Measurements from ENCODE around the gene ATP6V1F. TPM values are rescaled to one million over a fixed set of nuclear protein-coding genes. Genes with fewer than 3 reads are reported as not detected.

Gene ATP6V1F
- total RNA-seq, 2 experiments from 2014 or later: 127 to 158 TPM

DNA sequence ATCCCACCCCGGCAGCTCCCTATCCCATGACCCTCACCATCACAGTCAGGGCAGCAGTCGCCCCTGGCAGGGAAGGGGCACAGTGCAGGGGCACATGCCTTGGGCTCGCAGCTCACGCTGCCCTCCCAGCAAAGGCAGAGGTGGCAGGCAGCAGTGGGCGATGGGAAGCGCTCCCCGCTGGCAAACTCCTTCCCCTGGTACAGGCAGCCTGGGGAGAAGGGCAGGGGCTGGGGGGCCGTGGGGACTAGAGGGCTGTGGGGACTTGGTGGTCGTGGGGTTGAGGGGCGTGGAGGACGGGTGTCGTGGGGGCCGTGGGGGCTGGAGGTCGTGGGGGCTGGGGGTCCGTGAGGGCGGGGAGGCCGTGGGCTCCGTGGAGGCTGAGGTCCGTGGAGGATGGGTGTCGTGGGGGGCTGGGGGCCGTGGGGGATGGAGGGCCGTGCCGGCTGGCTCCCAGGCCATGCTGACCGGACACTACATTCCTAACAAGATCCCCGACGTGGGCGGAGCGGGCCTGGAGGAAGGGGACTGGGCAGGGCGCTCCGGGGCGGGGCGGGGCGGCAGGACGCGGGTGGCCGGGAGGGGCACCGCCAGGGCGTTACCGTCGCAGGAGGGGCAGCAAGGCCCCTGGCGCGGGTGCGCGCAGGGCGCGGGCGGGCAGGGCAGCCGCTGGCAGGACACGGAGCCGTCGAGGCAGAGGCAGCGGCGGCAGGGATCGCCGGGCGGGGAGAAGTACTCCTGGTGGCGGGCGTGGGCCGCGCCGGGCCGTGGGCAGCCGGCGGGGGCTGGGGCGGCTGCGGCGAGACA is 27.9 kb downstream of the ATP6V1F start:
- ATAC-seq (peak; percentile 17), DNase-seq (no peak)
- peaks cover 16% of the 10 kb centered on the region for H3K27me3 Mint-ChIP-seq
- no peaks in the 10 kb centered on the region for H3K4me1 Mint-ChIP-seq
- H3K4me3 Mint-ChIP-seq: no peak overlapping the region
- H3K27ac Mint-ChIP-seq: no peak overlapping the region
- CTCF ChIA-PET: no interaction called here
- no peaks in the 10 kb centered on the region for H3K36me3 Mint-ChIP-seq
- H3K9me3 Mint-ChIP-seq (ENCODE audit: low read depth): no peaks in the 10 kb centered on the region

DNA sequence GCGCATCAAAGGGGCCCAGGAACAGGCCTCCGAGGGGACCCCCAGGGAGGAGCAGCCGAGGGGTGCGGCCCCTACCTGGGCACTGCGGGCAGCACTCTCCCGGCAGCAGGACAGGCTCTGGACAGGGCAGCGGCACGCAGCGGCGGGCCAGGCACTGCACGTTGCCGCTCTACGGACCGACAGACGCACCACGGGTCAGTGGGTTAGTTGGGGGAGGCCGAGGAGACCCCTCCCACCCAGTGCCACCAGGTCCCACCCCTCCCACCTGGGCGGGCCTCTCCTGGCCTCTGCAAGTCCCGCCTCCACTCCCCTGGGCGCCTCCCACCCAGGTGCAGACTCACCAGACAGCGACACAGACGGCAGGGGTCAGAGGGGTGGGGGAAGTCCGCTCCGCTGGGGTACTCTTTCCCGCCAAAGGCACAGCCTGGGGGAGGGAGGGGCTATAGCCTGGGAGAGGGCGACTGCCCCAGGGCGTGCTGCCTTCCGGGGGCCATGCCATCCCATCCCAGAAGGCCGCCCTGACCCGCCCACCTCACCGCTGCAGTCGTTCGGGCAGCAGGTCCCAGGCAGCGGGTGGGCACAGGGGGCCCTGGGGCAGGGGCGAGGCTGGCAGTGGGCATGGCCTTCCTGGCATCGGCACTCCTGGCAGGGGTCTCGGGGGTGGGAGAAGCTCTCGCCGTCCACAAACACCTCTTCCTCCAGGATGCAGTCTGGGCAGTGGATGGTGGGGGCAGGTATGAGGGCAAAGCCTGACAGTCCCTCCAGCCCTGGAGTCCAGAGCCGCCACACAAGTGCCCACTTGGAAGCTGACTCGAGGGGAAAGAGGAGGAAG is 28.7 kb downstream of the ATP6V1F start:
- Mint-ChIP-seq H3K27me3 (peaks cover 16% of the 10 kb centered on the region), H3K36me3 (no peaks in the 10 kb centered on the region), H3K4me3 (no peak overlapping the region), H3K4me1 (no peaks in the 10 kb centered on the region), H3K27ac (no peak overlapping the region), H3K9me3 (ENCODE audit: low read depth) (no peaks in the 10 kb centered on the region)
- ATAC-seq (peak; percentile 11), DNase-seq (no peak)
- CTCF ChIA-PET: no interaction called here

DNA sequence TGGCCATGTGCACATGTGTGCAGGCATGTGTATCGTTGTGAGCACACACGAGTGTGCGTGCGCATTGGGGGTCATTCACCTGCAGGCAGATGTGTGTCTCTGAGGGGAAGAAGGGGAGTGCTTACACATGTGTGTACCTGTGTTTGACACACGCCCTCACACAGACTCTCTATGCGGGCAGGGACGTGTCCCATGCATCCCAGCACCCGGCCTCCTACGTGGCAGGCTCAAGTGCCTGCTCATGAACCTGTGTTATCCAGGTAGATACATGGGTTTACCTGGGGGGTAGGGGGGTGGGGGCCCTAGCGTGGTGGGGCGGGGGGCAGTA is 29.2 kb downstream of the ATP6V1F start:
- DNase-seq (no peak), ATAC-seq (no peak)
- no peaks in the 10 kb centered on the region for H3K4me1 Mint-ChIP-seq
- H3K27ac Mint-ChIP-seq: no peak overlapping the region
- no peak overlapping the region for H3K4me3 Mint-ChIP-seq
- peaks cover 16% of the 10 kb centered on the region for H3K27me3 Mint-ChIP-seq
- CTCF ChIA-PET: no interaction called here
- H3K36me3 Mint-ChIP-seq: no peaks in the 10 kb centered on the region
- no peaks in the 10 kb centered on the region for H3K9me3 Mint-ChIP-seq (ENCODE audit: low read depth)

DNA sequence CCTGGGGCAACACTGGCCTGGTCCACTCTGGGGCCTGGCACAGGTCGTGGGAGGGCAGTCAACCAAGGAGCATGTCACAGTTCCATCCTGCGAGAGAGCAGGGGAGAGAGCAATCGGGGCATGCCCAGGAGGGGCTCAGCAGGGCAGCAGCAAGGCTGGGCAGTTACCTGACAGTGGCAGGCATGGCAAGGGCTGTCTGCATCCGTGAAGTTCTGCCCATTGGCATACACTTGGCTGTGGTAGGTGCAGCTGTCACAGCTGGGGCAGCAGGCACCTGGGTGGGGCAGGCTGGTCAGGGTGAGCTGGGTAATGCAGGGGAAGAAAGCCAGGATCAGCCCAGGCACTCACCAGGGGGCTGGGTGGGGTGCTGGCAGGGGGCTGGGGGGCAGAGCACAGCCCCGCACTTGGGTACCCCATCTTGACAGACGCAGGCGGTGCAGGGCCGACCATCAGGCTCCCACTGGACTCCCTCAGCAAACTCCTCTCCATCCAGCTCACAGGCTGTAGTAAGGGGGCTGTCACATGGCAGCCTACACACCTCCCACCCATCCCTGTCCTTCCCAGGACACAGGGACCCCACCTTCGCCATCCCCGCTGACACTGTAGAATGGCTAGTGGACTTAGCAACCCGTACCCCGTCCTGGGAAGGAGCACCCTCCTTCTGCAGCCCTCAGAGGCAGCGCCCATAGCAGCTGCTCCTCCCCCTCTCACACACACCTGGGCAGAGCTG is 30.0 kb downstream of the ATP6V1F start:
- CTCF ChIA-PET: interaction anchor here (1.2 kb wide), 1 partner anchor 22 kb away, joined by 3 read pairs; no protein-coding TSS in a partner anchor
- no peak overlapping the region for H3K4me3 Mint-ChIP-seq
- peaks cover 1% of the 10 kb centered on the region for H3K4me1 Mint-ChIP-seq
- DNase-seq (no peak), ATAC-seq (no peak)
- H3K36me3 Mint-ChIP-seq: no peaks in the 10 kb centered on the region
- H3K27me3 Mint-ChIP-seq: peaks cover 19% of the 10 kb centered on the region
- H3K27ac Mint-ChIP-seq: no peak overlapping the region
- no peaks in the 10 kb centered on the region for H3K9me3 Mint-ChIP-seq (ENCODE audit: low read depth)

DNA sequence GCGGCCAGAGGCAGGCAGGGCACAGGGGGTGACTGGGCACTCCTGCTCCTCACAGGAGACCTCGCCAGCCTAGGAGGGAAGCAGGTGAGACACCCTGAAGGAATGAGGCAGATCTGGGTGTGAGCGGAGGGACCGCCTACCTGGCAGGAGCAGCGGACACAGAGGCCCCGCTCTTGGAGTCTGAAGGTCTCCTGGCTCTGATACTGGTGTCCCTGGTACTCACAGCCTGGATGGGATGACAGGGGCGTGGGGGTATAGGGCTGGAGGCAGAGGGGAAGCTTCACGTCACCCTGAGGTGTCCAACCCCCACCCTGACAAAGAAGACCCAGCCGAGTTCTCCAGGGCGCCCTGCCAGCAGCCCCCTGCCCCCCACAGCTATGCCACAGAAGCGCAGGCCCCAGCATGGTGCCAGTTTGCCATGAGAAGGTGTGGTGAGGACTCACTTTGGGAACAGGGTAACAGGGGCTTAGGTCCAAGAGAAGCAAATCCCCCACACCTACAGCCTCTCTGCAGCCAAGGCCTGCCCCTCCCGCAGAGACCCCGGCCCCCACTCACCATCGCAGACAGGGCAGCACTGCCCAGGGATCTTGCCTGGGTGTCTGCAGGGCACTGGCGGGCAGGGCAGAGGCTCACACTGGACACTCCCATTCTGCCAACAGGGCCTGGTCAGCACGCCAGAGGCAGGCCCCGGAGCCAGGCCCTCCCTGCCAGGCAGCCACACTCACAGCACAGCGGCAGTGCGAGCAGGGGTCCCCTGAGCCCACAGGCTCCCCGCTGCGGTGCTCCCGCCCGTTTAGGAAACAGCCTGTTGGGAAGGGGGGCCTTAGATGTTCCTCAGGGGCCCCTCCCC is 30.8 kb downstream of the ATP6V1F start:
- ATAC-seq: no peak
- Mint-ChIP-seq H3K9me3 (ENCODE audit: low read depth) (peaks cover 1% of the 10 kb centered on the region), H3K36me3 (peaks cover under 1% of the 10 kb centered on the region), H3K4me3 (no peak overlapping the region), H3K27me3 (peaks cover 22% of the 10 kb centered on the region), H3K4me1 (peaks cover 3% of the 10 kb centered on the region), H3K27ac (no peak overlapping the region)
- DNase-seq: no peak
- CTCF ChIA-PET: interaction anchor here (1.2 kb wide), 1 partner anchor 23 kb away, joined by 3 read pairs; no protein-coding TSS in a partner anchor

DNA sequence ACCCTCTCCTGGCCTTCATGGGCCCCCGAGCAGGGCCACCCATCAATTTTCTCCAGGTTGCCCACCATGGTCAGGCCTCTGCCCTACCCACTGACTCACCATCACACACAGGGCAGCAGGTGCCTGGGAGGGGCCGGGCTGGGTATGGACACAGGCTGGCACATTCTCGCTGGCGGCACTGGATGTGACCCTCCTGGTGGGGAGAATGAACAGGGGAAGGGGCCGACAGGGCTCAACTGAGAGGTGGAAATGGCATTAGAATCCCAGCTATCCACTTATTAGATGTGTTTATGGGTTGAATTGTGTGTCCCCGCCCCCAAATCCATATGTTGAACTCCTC is 31.4 kb downstream of the ATP6V1F start:
- DNase-seq: no peak
- no peak for ATAC-seq
- Mint-ChIP-seq H3K4me3 (no peak overlapping the region), H3K27ac (no peak overlapping the region), H3K4me1 (peaks cover 3% of the 10 kb centered on the region), H3K27me3 (peaks cover 24% of the 10 kb centered on the region), H3K36me3 (peaks cover 2% of the 10 kb centered on the region), H3K9me3 (ENCODE audit: low read depth) (peaks cover 2% of the 10 kb centered on the region)
- CTCF ChIA-PET: no interaction called here

DNA sequence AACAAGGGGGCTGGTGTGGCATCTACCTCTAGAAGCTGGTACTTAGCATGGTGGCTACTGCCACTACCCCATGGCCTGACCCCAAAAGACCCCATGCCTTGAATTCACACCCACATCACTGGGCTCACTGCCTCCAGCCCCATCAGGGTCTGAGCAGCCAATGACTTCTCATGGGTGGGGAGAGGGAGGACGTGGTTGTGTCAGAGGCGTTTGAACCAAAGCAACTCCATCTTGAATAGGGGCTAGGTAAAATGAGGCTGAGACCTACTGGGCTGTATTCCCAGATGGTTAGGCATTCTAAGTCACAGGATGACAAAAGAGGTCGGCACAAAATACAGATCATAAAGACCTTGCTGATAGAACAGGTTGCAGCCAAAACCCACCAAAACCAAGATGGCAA is 32.7 kb downstream of the ATP6V1F start:
- H3K27ac Mint-ChIP-seq: no peak overlapping the region
- no peak for ATAC-seq
- peaks cover 14% of the 10 kb centered on the region for H3K27me3 Mint-ChIP-seq
- no peak overlapping the region for H3K4me3 Mint-ChIP-seq
- peaks cover 2% of the 10 kb centered on the region for H3K36me3 Mint-ChIP-seq
- peaks cover 3% of the 10 kb centered on the region for H3K4me1 Mint-ChIP-seq
- H3K9me3 Mint-ChIP-seq (ENCODE audit: low read depth): peaks cover 3% of the 10 kb centered on the region
- CTCF ChIA-PET: no interaction called here
- no peak for DNase-seq

DNA sequence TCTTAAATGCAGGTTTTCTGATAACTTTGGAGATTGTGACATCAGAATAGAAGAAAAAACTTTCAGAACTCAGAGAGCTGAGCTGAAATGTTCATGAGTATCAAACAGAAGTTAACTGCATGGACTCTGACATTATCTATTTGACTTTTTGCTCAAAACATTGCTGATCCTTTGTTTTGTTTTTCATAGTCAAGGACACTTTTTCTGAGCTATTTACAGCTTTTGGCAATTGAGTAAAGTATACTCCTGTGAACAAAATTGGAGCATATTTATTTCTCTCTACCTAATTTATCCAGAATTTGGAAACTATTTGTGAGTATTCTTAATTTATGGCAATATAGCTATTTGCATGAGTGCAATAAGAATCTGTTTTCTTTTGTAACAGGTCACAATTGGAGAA is 36.7 kb downstream of the ATP6V1F start:
- DNase-seq: no peak
- Mint-ChIP-seq H3K27ac (no peak overlapping the region), H3K9me3 (ENCODE audit: low read depth) (peaks cover 5% of the 10 kb centered on the region), H3K36me3 (peaks cover 2% of the 10 kb centered on the region), H3K4me3 (no peak overlapping the region), H3K27me3 (peaks cover 22% of the 10 kb centered on the region), H3K4me1 (peaks cover 3% of the 10 kb centered on the region)
- no peak for ATAC-seq
- CTCF ChIA-PET: interaction anchor here (0.6 to 2.0 kb wide), 3 partner anchors 16 to 192 kb away, joined by 3 to 12 read pairs (median 4); no protein-coding TSS in a partner anchor

DNA sequence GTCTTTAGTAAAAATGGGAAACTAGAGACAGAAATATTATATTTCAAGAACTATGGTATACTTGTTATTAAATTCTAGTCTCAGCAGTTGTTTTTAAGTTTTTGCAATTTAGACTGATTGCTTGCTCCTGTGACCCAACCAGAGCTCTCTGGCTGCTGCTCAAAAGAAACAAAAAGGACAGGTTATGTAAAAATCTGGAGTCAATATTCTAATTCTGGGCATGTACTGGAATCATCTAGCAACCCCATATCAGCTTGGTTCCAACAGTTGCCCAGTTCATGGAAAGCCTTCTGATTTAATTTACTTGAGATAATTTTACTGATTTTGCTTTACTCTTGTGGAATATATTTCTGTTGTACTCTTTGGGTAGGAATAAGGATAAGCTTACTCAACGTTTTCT is 37.6 kb downstream of the ATP6V1F start:
- peaks cover 22% of the 10 kb centered on the region for H3K27me3 Mint-ChIP-seq
- CTCF ChIA-PET: interaction anchor here (1.6 to 2.0 kb wide), 2 partner anchors 17 to 191 kb away, joined by 4 to 12 read pairs; no protein-coding TSS in a partner anchor
- no peak overlapping the region for H3K4me3 Mint-ChIP-seq
- peaks cover 2% of the 10 kb centered on the region for H3K36me3 Mint-ChIP-seq
- DNase-seq (no peak), ATAC-seq (no peak)
- no peak overlapping the region for H3K27ac Mint-ChIP-seq
- H3K4me1 Mint-ChIP-seq: peaks cover 3% of the 10 kb centered on the region
- peaks cover 5% of the 10 kb centered on the region for H3K9me3 Mint-ChIP-seq (ENCODE audit: low read depth)

DNA sequence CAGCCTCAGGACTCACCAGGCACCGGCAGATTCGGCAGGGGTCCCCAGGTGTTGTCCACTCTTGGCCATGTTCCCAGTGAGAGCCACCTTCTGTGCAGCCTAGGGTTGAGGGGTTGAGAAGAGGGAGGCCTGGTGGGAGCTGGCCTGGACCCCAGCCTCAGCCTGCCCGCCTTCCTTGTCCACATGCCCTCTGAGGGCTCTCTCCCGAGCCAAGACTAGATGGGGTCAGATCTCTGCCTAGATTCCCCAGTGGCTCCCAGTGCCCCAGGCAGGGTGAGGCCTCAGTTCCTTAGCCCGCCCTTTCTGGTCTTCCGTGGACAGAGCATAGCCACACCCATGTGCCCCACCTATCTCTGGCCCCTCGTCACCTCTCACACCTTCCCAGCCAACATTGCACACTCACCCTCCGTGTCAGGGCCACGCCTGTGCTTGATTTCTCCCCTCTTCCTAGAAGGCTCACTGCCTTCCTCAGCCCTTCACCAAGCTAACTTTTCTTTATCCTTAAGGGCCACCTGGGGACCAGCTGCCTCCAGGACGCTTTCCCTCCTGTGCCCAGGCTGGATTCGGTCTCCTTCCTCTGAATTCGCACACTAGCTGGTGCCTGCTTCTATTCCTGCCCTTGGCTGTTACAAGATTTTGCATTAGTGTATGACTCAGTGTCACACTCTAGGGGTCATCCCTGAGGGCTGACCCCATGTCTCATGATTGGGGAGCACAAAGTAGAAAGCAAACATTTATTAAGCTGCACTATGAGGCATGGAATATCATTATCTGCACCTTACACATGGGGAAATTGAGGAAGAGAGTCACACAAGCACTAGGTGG is 40.3 kb downstream of the ATP6V1F start:
- Mint-ChIP-seq H3K36me3 (peaks cover 2% of the 10 kb centered on the region), H3K27ac (no peak overlapping the region), H3K27me3 (peaks cover 30% of the 10 kb centered on the region), H3K9me3 (ENCODE audit: low read depth) (peaks cover 5% of the 10 kb centered on the region), H3K4me1 (no peaks in the 10 kb centered on the region), H3K4me3 (no peak overlapping the region)
- no peak for ATAC-seq
- CTCF ChIA-PET: interaction anchor here (1.2 to 4.2 kb wide), 3 partner anchors 9 to 188 kb away, joined by 4 to 23 read pairs (median 4); no protein-coding TSS in a partner anchor
- DNase-seq: no peak

DNA sequence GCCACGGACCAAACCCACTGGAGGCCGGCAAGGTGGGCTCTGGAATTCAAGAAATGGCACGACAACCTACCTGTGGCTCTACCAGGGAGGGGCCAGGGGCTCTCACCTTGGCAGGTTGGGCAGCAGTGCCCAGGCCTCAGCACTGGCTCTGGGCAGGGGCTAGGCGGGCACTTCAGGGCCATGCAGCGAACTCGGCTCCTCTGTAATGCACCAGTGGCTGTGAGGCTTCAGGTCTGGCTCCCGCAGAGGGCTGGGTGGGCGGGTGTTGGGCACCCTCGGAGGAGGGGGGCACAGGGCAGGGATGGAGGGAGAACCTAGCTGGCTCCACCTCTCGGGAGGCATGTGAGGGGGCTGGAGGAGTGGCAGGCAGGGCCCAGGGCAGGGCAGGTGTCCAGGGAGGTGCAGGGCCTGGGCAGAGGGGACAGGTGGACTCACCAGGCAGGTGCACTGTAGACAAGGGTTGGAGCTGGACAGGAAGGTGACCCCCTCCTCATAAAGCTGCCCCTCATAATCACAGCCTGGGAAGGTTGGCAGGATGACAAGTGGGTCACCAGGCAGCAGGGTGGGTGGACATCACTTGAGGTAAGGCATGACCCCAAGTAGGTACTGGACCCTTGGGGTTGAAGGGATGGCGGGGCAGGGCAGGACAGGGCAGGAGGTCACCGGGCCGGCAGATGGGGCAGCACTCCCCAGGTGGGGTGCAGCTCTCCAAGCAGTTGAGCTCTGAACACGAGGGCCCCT is 41.1 kb downstream of the ATP6V1F start:
- Mint-ChIP-seq H3K9me3 (ENCODE audit: low read depth) (peaks cover 4% of the 10 kb centered on the region), H3K4me3 (no peak overlapping the region), H3K27ac (no peak overlapping the region), H3K4me1 (no peaks in the 10 kb centered on the region), H3K27me3 (peaks cover 32% of the 10 kb centered on the region), H3K36me3 (no peaks in the 10 kb centered on the region)
- no peak for ATAC-seq
- no peak for DNase-seq
- CTCF ChIA-PET: interaction anchor here (1.2 to 4.2 kb wide), 4 partner anchors 8 to 187 kb away, joined by 4 to 23 read pairs (median 6); no protein-coding TSS in a partner anchor
